SU-DHL-6 (cell line): ENCODE measurements around the gene MVP.
A peak's percentile ranks its signal among the peaks of the same experiment; 100 is the strongest.

ENCODE experiments used
- H2AFZ ChIP-seq: fragments of 200-600 bp; sonication (generic); 2 replicates; pipeline ENCODE4 v1.6.1; 2014; ENCODE audit warnings: low read depth, mild to moderate bottlenecking, moderate library complexity, mixed read lengths, antibody characterized with exemption, low read length; ENCODE audit not compliant: severe bottlenecking
- H3F3A ChIP-seq: fragments of 200-600 bp; shearing (Covaris generic); 2 replicates; pipeline ENCODE4 v1.6.0; 2016; ENCODE audit warnings: antibody characterized with exemption, mild to moderate bottlenecking; ENCODE audit not compliant: insufficient read depth
- H3K27ac ChIP-seq: fragments of 200-600 bp; sonication (generic); 2 replicates; pipeline ENCODE4 v1.5.1; 2016; ENCODE audit warnings: low read depth, mild to moderate bottlenecking, low read length, moderate library complexity, mixed read lengths
- H3K27me3 ChIP-seq: fragments of 200-600 bp; sonication (generic), shearing (Covaris generic); 2 replicates; pipeline ENCODE4 v1.6.0; 2014; ENCODE audit warnings: mild to moderate bottlenecking, low read length
- H3K36me3 ChIP-seq: fragments of 200-600 bp; sonication (generic); 2 replicates; pipeline ENCODE4 v1.6.1; 2014; ENCODE audit warnings: mild to moderate bottlenecking, low read length, mixed read lengths
- H3K4me2 ChIP-seq: fragments of 300-600, 200-600 bp; shearing (Covaris generic), sonication (generic); 2 replicates; pipeline ENCODE4 v1.6.0; 2014; ENCODE audit warnings: low read length, low read depth, mild to moderate bottlenecking; ENCODE audit not compliant: poor library complexity, severe bottlenecking
- H3K4me3 ChIP-seq: fragments of 200-600 bp; sonication (generic); 2 replicates; pipeline ENCODE4 v1.5.1; 2014; ENCODE audit warnings: antibody characterized with exemption, low read length, mild to moderate bottlenecking, mixed read lengths; ENCODE audit not compliant: insufficient read depth, poor library complexity, severe bottlenecking
- H3K79me2 ChIP-seq: fragments of 200-600 bp; sonication (generic); 2 replicates; pipeline ENCODE4 v1.6.1; 2014; ENCODE audit warnings: mild to moderate bottlenecking, low read length, moderate library complexity; ENCODE audit not compliant: insufficient read depth
- H3K9ac ChIP-seq: fragments of 200-600 bp; sonication (generic); 2 replicates; pipeline ENCODE4 v1.7.0; 2014; ENCODE audit warnings: mild to moderate bottlenecking, low read length
- H3K9me2 ChIP-seq: fragments of 200-600 bp; sonication (generic); replicated peaks from 2 replicates; pipeline ENCODE4 v1.6.1; 2014; ENCODE audit warnings: low read length; ENCODE audit not compliant: insufficient read depth
- H3K9me3 ChIP-seq: fragments of 200-600 bp; sonication (generic); 2 replicates; pipeline ENCODE4 v1.6.1; 2014; ENCODE audit warnings: low read length, mixed read lengths; ENCODE audit not compliant: insufficient read depth
- H4K20me1 ChIP-seq: fragments of 200-600 bp; sonication (generic); 2 replicates; pipeline ENCODE4 v1.6.1; 2014; ENCODE audit warnings: low read depth, mild to moderate bottlenecking, antibody characterized with exemption, low read length, moderate library complexity, mixed read lengths
- CTCF ChIP-seq: fragments of 200-600 bp; sonication (generic); IDR thresholded peaks from one replicate; pipeline ENCODE4 v1.5.1; 2017; ENCODE audit warnings: antibody characterized with exemption, mild to moderate bottlenecking, low read length, moderate library complexity; ENCODE audit not compliant: insufficient read depth, poor library complexity, severe bottlenecking
- EZH2phosphoT487 ChIP-seq: fragments of 200-600 bp; sonication (generic), shearing (Covaris generic); conservative IDR thresholded peaks from 2 replicates; pipeline ENCODE4 v1.6.1; 2018; ENCODE audit warnings: mild to moderate bottlenecking, antibody characterized with exemption, low read length, moderate library complexity, mixed read lengths

Gene MVP

GRCh38 chr16:29858974-29859373 is 38.7 kb downstream of the MVP start:
- Histone ChIP-seq H3K9ac (no peak overlapping the region), H3K27ac (no peak overlapping the region), H3K27me3 (no peaks in the 10 kb centered on the region), H3K36me3 (no peaks in the 10 kb centered on the region), H3F3A (no peaks in the 10 kb centered on the region), H3K4me3 (no peak overlapping the region), H4K20me1 (no peaks in the 10 kb centered on the region), H3K79me2 (no peaks in the 10 kb centered on the region; the same call in 1 of the 2 replicates), H2AFZ (no peak overlapping the region), H3K9me3 (no peaks in the 10 kb centered on the region), H3K4me2 (no peak overlapping the region), H3K9me2 (no peaks in the 10 kb centered on the region)
- TF ChIP-seq CTCF (no peak), EZH2phosphoT487 (no peak)

- Histone ChIP-seq H3K9me3 (no peaks in the 10 kb centered on the region), H3F3A (no peaks in the 10 kb centered on the region), H3K36me3 (no peaks in the 10 kb centered on the region), H3K9me2 (no peaks in the 10 kb centered on the region), H3K79me2 (no peaks in the 10 kb centered on the region; the same call in 1 of the 2 replicates), H2AFZ (no peak overlapping the region), H3K4me3 (no peak overlapping the region), H3K27me3 (no peaks in the 10 kb centered on the region), H3K27ac (no peak overlapping the region), H3K9ac (no peak overlapping the region), H3K4me2 (no peak overlapping the region), H4K20me1 (no peaks in the 10 kb centered on the region)
- no peak for TF ChIP-seq EZH2phosphoT487
- no peak for TF ChIP-seq CTCF
Measured at GRCh38 chr16:29860218-29860617, 40.0 kb downstream of the MVP start.

GRCh38 chr16:29862383-29862883 is 42.2 kb downstream of the MVP start:
- Histone ChIP-seq H3K27me3 (no peaks in the 10 kb centered on the region), H3K27ac (no peak overlapping the region), H4K20me1 (no peaks in the 10 kb centered on the region), H2AFZ (peak overlapping the region; percentile 95), H3K9ac (peak overlapping the region; percentile 73), H3F3A (no peaks in the 10 kb centered on the region), H3K79me2 (no peaks in the 10 kb centered on the region; the same call in 1 of the 2 replicates), H3K9me2 (no peaks in the 10 kb centered on the region), H3K9me3 (no peaks in the 10 kb centered on the region), H3K36me3 (no peaks in the 10 kb centered on the region), H3K4me3 (peak overlapping the region; percentile 91), H3K4me2 (peak overlapping the region; percentile 67)
- no peak for TF ChIP-seq EZH2phosphoT487
- TF ChIP-seq CTCF = no peak
